RCC 7860 (cell line): ENCODE data around the gene FAM114A2.
"Not testable (repeated sequence)": the region's sequence is repeated elsewhere in the genome, so short reads cannot be mapped to it uniquely, and the experiment has no call there.

Source experiments
- DNase-seq: peaks from one replicate; pipeline ENCODE4 v3.0.0-alpha.2; 2015; ENCODE audit warnings: low spot score
- FAIRE-seq: peaks from 2 replicates; lab custom pipeline; 2012; peaks lifted over from hg19 to GRCh38; lab: Jason Lieb, UNC

The FAM114A2 gene

DNA sequence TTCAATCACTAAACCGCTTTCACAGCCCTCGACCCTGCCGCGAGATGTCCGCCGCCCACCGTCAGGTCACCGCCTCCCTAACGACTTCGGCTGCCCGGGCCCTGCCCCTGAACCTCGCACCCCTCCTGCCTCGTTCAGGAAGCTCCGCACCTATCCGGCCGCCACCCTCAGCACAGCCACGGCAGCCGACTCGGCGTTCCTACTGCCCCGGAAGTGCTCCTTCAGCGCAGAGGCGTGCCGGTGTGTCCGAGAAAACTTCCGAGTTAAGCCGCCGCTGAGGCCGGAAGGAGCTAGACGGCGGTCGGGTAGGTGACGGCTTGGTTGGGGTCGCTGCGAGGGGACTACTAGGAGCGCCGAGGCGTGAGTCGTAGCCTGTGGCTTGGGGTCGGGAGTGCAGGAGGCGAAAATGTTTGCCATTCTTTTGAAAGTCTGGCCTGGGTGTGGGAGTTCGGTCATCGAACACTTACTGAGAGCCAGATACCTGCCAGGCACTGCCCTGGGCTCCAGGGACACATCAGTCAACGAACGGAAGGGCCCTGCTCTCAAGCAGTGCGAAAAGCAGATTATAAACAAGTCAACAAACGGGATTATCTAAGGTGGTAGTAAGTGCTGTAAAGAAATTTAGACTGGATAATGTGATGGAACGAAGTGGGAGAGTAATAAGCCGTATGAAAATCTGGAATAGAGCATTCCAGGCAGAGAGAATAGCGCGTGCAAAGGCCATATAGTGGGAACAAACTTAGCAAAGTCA is at the start of gene FAM114A2, which contains the start of gene MFAP3:
FAM114A2 (minus strand) TSS at position 204 of the 751 bp plus-strand sequence. CDS start 3,957 bp downstream, outside the sequence.
MFAP3 (plus strand) TSS at position 261 of the 751 bp plus-strand sequence. CDS start 10,756 bp downstream, outside the sequence.
- peak; percentile 36 for FAIRE-seq
- peak; percentile 64 for DNase-seq

DNA sequence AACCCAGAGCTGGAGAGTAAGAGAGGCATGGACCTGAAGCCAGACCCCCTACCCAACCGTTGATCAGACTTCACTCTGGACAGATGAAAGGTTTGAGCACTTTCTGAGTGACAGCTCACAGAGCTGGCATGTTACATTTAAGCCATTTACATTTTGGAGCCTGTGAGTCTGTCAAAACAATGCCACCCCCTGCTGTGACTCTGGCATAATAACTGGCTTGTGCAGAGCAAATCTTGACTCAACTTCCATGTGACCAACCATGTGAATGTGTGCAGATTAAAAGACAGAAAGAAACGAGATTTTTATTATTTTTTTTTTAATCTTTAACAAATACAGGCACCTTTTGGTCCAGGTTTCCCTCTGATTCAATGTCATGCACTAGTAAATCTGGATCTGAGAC is 48.5 kb upstream of the FAM114A2 start:
- FAIRE-seq (peak; percentile 91), DNase-seq (peak; percentile 68)

DNA sequence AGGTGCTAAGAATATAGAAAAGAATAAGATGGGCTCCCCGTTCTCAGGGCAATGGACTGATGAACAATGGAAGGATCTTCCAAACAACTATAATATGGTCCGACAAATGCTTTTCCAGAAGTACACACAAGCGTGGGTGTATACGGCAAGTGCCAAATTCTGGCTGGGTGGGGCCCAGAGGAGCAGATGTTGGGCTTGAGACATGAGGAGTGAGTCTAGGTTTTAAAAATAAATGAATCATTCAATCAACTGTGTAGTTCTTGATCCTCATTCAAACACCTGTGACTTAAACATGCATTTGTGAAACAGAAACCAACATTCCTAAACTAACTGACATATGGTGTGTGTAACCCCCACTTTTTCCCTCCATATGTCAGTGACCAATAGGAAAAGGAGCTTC is 47.9 kb upstream of the FAM114A2 start:
- FAIRE-seq, result no peak
- DNase-seq, result no peak

DNA sequence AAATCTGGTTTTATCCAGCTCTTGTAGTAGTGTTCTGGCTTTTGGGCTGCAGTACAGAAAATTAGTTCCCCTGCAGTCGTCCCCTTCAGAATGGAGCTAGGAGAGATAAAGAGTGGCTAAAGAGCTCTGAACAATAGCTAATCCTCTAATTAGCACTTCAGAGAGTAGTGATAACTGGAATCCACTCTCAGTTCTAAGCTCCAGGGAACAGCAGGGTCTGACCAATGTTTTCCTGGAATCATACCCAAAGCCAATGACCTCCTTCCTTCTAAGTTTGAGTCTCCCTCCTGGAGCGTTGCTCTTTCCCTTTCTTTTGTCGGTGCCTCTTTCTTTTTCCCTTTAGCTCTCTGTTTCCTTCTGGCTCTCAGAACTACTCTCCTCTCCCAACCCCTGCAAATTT is 47.4 kb upstream of the FAM114A2 start:
- DNase-seq (no peak), FAIRE-seq (no peak)

DNA sequence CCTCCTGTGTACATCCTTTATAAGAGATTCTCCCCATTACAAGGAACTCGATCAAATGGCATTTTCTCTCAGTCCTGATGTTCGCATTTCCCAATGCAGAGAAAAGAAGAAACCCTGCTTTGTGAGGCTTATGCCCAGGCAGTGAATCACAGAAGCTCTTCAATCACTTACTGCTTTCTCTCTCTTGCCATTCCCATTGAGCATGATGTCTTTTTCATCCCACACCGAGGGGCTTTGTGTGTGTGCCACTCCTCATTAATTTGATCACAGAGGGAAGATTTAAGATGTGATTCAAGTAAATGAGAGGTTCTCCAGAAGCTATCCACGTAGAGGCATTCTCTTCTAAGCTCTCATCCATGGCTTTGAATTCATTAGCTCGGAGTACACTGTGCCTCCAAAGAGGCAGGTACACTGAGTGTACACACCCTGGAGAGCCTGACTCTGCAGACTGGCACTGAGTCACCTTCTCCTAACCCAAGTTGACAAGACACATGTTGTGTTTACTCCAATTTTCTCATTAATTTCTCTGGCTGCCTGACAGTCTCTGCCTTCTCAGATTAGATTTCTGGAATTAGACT is 45.4 kb upstream of the FAM114A2 start:
- no peak for DNase-seq
- no peak for FAIRE-seq

DNA sequence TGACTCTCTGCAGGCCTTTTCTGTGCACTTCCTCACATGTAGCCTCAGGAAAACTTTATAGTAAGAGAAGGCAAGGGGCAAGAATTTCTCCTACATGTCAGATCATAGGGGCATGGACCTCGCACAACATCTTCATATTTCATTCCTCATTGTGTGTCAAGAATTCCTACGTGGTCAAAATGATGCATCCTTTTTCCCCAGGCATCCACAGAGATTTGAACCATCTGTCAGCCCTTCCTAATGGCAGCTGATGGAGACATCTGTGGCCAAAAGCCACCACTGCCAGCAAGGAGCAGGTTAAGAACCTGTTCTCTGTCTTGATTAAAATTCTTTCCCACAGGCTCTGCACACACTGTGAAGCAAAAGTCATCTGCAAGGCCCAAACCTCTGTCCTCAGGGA is 42.5 kb upstream of the FAM114A2 start:
- FAIRE-seq, result no peak
- DNase-seq, result no peak

DNA sequence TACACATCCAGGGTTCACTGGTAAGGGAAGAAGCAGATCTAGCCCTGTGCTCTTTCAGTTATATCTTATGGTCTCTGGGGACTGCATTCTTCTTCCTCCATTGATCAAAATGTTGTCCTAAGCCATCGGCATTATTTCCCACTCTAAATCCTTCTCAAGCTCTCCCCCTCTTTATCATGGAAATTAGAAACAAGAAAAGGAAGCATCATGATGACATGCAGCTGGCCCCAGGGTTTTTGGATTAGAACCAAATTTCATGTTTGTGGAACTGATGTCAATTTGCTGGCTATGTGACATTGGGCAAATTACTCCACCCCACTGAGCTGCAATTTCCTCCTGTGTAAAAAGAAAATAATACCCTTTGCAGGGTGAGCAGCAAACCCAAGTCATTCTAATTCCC is 39.6 kb upstream of the FAM114A2 start:
- FAIRE-seq (no peak), DNase-seq (no peak)

DNA sequence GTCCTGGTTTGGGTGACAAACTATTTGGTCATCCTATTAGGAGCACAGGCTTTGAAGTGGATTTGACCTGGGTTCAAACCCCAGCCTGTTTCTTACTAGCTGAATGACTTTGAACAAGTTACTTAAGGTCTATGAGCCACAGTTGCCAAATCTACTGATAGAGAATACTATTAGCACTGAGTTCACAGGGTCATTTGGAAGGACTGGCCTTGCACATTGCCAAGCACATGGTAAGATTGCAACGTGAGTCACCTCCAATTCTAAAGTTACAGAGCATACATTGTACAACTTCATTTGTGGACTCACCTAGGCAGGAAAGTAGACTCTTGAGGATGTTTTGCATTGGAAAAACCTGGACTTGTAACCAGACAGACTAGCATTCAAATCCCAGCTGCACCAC is 39.0 kb upstream of the FAM114A2 start:
- FAIRE-seq (peak; percentile 82), DNase-seq (peak; percentile 55)

DNA sequence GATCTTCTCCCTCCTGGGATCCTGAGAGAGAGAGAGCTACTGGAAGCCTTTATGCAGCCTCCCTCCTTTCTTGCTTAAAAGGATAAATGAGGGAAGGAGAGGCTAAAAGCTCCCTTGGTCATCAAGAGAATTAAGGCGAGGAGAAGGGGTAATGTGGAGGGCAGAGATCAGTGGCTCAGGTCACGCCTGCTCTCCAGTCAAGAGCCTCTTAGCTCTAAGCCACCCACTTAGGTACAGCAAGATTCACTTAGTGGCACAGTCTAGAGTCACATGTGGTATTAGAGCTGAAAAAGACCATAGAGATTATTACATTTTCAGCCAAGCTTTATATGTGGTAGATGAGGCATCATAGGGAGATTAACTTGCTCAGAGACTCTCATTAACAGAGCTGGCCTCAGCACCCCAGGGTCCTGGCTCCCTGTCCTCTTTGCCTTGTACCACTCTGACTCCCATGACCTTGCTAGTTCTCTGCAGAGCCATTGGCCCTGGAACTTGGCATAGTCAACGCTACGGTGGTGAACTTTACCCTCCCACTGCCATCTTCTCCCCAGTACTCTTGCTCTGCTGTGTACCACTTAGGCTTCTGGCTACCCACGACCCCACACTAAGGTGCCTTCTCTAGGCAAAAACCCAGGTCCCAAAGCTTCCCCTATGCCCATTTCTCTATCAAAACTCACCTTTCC is 37.7 kb upstream of the FAM114A2 start:
- DNase-seq, result no peak
- FAIRE-seq, result no peak

DNA sequence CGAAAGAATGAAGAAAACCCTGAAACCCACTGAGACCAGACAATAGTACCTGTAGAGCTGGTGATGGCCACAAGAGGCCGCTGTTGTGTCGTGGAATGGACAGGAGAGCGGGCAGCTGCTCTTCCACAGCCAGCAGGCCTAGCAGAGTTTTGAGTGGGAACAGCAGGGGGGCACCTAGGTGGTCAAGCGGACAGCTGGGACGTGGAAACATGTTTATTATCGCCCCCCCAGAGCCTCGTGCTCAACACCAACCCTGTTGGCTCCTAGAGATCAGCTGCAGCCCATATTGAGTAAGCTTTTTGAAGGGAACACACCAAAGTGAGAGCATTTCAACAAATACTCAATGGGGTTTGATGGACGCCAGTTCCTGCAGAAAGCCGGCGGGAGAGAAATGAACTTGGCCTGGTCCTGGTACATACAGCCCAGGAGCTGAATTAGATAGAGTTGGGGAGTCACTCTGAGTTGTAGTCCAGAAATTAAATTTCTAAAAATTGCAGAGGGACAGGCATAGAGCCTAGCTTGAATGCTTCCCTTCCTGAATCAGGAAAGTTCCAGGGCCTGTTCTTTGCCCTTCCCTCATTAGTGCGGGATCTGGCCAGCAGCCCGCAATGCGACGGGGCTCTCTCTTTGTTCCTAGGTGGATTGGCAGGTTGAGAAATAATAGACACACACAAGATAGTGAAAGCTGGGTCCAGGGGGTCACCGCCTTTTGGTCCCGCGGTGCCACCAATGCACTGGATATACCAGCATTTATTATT is 33.9 kb upstream of the FAM114A2 start:
- FAIRE-seq (peak; percentile 8), DNase-seq (peak; percentile 56)

DNA sequence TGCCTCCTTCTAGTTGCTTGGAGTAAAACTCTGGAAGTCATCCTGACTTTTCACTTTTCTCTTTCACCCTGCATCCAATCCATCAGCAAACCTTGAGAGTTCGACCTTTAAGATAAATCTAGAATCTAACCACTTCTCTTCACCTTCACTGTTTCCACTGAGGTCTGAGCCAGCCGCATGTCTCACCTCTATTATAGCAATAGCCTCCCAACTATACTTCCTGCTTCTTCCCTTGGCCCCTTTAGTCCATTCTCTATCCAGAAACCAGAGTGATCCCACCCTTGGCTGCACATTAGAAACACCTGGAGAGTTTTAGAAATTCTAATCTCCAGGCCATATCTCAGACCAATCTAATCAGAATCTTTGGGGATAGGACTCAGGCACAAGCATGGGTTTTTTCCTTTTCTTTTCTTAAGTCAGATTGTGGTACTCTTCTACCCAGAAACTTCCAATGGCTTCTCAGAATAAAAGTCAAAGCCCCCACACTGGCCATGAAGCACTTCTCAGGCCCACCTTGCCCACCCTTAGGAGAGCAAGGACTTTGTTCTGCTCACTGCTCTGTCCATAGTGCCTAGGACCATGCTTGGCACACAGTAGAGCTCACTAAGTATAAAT is 33.2 kb upstream of the FAM114A2 start:
- no peak for DNase-seq
- FAIRE-seq, result no peak

DNA sequence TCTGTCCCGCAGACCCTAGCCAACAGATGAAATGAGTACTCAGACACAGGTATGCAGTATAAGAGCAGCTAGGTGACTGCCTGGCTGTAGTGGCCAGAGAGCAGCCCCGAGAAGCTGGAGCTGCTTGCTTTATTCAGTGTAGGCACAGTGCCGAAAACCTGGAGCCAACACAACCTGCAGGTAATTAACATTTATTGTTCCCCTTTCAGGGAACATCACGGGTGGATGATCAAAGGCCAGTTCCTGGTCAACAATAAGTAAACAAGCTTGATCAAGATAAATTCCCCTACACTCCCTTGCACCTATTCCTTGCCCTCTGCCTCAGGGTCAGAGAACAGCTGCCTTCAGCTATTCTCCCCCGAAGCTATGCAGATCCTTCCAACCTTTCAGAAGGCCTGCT is 31.1 kb upstream of the FAM114A2 start:
- not testable (repeated sequence) for DNase-seq, FAIRE-seq

DNA sequence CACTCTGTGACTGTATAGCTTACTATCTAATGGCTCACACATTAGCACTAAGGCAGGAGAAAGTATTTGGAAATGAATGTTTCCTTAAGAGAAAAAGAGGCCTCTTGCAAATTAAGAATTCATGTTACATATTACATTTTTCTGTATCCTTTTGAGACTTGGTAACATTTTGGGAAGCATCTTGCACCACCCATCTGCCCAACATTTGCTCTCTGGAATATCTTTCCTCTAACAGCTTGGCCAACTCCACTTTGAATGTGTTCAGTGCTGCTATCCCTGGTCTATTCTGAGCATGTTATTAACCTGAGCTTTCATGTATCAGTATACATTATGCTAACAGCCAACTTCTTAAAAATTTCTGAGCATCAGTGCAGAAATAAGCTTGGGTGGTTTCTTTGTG is 27.3 kb upstream of the FAM114A2 start:
- no peak for DNase-seq
- FAIRE-seq, result no peak

DNA sequence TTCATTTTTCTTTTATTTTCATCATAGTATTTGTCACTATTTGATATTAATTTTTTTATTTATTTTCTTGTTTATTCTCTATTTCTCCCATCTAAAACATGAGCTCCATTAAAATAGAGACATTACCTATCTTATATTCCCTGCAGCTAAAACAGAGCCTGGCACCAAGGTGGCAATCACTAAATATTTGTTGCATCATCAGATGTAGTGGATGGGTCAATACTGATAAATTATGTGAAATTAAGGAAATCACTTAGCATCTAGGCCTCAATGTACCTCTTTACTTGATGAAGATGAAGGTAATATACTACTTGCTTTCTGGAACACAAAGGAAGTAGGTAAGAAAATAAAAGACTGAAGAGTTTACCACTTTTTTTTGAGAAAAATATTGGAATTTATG is 24.7 kb upstream of the FAM114A2 start:
- FAIRE-seq (no peak), DNase-seq (no peak)

DNA sequence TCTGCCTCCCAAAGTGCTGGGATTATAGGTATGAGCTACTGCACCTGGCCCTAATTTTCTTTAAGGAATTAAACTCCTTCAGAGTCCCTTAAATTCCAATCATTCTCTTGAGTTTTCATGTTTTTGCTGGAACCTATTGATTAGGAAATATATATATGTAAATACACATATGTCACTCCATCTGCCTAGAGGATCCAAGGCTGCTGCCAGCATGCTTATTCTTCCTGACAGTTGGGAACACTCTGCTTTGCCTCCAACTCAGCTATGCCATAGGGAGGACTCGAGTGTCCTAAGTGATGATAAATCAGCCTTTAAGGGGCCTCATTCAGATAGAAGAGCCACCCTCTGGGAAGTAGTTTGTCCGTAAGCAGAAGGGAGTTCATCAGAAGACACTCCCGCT is 21.9 kb upstream of the FAM114A2 start:
- FAIRE-seq (no peak), DNase-seq (no peak)

DNA sequence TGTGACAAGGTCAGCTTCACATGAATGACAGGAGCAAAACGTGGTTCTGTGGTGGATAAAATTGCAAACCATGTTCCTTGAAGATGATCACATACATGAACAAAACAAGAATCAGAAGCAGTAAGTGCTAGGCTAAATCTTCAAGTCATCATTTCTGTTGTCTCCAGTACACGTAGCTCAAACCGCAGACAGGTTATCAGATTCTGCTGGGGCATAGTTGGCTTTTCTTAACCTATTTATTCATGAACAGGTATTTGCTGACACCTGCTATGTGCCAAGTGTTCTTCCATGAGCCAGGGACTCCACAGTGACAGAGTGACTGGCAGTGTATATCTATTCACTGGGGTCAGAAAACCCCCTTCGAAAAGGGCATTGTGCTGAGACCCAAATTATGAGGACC is 20.9 kb upstream of the FAM114A2 start:
- FAIRE-seq (no peak), DNase-seq (no peak)

DNA sequence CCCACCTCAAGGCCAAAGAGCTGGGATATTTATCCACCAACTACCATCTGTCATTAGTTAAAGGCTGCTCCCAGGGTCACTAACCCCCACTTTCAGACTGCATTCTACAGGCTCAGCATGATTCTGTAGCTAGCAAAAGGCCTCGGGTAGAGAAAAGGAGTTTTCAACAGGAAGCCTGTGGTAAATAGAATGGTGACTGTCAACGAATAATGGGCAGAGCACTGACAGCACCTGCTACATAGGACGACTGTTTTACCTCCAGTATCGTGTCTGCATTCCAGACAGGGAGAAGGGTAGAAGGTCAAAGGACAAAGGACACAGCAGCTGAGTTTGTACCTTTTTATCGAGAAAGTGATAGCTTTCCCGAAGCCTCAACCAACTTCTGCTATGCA is 20.3 kb upstream of the FAM114A2 start:
- DNase-seq (no peak), FAIRE-seq (no peak)

DNA sequence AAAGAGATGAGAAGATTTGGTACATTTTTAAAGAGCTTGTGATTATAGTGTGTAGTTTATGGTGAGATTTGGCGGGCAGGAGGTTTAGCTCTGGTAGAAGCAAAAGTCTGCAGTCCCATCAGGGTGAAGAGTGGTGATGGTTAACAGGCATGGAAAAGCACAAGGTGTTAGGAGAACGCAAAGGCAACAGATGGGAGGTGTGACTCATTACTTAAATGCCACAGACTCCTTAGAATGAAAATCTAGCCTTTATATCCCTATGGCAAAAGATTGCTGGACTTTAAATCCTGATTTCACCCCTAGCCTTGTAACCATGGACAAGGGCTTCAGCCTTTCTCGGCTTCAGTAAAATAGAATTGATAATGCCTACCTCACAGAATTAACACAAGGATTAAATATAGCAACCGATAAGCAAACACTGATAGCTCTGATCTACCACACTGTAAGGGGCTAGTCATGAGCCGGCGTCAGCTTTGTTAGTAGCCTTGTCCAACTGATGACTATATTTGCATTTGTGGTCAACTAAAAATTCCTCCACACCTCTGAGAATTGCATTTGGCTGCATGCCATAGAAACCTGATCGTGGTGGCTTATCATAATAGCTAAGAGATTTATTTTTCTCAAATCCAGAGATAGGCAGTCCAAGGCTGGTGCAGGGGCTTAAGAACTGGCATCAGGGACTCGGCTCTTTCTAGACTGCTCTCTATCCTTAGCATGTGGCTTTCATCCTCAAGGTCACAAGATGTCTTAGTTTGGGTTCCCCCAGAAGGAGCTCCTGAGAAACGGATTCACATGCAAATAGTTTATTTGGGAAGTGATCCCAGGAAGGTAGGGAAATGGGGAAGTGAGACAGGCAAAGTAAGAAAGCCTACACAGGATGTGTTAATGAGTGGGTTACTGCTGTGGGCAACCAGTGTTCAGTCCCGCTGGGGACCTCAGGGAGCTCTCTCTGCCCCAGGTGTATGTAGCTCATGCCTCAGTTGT is 19.6 kb upstream of the FAM114A2 start:
- FAIRE-seq (no peak), DNase-seq (no peak)

DNA sequence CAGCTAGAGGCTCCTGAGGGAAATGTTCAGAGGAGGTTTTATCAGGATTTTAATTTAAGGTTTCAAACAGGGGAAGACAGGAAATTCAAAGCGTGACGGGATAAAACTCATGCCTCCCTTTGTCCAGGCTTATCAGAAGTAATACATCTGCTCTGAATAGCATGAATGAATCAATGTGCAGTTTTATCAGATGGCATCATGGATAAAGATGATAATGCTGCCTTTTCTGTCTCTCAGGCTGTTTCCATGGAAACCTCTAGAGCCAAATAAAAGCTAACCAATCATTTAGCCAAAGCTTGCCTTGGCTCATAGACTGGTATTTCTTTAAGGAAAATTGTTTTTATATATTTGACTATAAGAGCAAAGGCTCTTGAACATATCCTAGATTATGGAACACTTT is 16.5 kb upstream of the FAM114A2 start:
- no peak for FAIRE-seq

DNA sequence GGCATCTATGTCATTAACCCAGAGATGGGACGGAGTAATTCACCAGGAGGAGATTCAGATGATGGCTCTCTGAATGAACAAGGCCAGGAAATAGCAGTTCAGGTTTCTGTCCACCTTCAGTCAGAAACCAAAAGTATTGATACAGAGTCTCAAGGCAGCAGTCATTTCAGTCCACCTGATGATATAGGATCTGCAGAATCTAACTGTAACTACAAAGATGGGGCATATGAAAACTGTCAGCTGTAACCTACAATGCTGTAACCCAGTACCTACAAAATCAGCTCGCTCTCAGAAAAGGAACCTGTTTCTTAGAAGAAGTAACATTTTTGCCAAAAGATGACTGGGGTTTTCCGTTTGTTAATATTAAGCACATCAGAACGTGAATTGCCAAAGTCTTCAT is 14.8 kb upstream of the FAM114A2 start:
- FAIRE-seq (no peak), DNase-seq (no peak)

More for the DNA sequence above, 16.5 kb upstream of the FAM114A2 start:
- DNase-seq, result no peak
